ENCODE results near the gene STRBP. TPM values are rescaled to one million over a fixed set of nuclear protein-coding genes. Genes with fewer than 3 reads are reported as not detected.

The STRBP gene
- total and polyA plus RNA-seq, 9 of the 15 experiments (the other 6 are each of a cell fraction or from before 2014, with no cell fraction given) = 27.7 to 84.0 (median 70.2) TPM

GRCh38 chr9:123267481-123268198, 746 bp downstream of the STRBP start:
- Histone ChIP-seq H3K36me3 (ENCODE audit: control insufficient read depth, insufficient read depth, low read length) (no peaks in the 10 kb centered on the region; the same call in 2 of the 3 replicates), H4K20me1 (replicated peaks; ENCODE audit: control insufficient read depth, insufficient read depth, low read length) (peaks cover 7% of the 10 kb centered on the region; the same call in 1 of the 2 replicates), H3K4me3 (peak overlapping the region; percentile 85), H3K9me3 (replicated peaks; ENCODE audit: control insufficient read depth, insufficient read depth, low read depth, low read length) (no peaks in the 10 kb centered on the region), H3K79me2 (ENCODE audit: control insufficient read depth, insufficient read depth, low read length) (peaks cover 57% of the 10 kb centered on the region), H3K9me1 (ENCODE audit: control insufficient read depth, insufficient read depth, low read length) (peaks cover 3% of the 10 kb centered on the region), H2AFZ (ENCODE audit: low read depth, low read length) (0 out of 2 replicates have a peak overlapping the region, but pooled peaks have one; percentile 16), H3K27ac (ENCODE audit: extremely low read depth, low read depth, low read length) (peak overlapping the region; percentile 79; the same call in 2 of the 3 replicates), H3K9ac (ENCODE audit: insufficient read depth in 1 of 2, low read depth in 2 of 2, low read length in 2 of 2) (peak overlapping the region; percentile 65 to 93; a peak in 3 of 4 replicates), H3K4me2 (ENCODE audit: insufficient read depth, low read length) (peak overlapping the region; percentile 75), H3K4me1 (replicated peaks in 1 of 2; ENCODE audit: control insufficient read depth in 2 of 2, insufficient read depth in 2 of 2, low read length in 2 of 2) (peaks cover 24% of the 10 kb centered on the region in 2 experiments; a peak in 4 of 5 replicates), H3K27me3 (ENCODE audit: control insufficient read depth in 2 of 2, insufficient read depth in 2 of 2, low read length in 2 of 2) (no peaks in the 10 kb centered on the region)
- peak in 3 of 4 experiments; percentile 28 to 37 (median 35) for DNase-seq (ENCODE audit: extremely low read depth in 1 of 4, low spot score in 3 of 4)
- intact Hi-C loops (cut with micrococcal nuclease) = loop anchor here (1.0 to 2.0 kb wide), 2 partner anchors 37 to 75 kb away; no protein-coding TSS in a partner anchor
- ATAC-seq = peak; percentile 3
- no TSS peak for BruUV-seq (replicated peaks)
- in situ Hi-C loops (cut with MboI) = no loop called here
- 3% methylated on average over 11 of the region's 34 CpGs for WGBS (ENCODE audit: insufficient coverage, low coverage, missing lambda C conversion rate)
- ChIA-PET POLR2A (interaction anchor here (0.6 kb wide), 1 partner anchor 71 kb away, joined by 5 read pairs; no protein-coding TSS in a partner anchor), CTCF (ENCODE audit: low intra/inter-chr PET ratio) (no interaction called here)
- FAIRE-seq = no peak
- TF ChIP-seq ZBTB40 (IDR thresholded peaks at IDR 0.05) (0 out of 2 replicates have a peak, but pooled peaks have one; percentile 42), ZBTB40 (CRISPR knock-in tag; IDR thresholded peaks at IDR 0.05) (no peak), STAG1 (CRISPR knock-in tag; IDR thresholded peaks at IDR 0.05; ENCODE audit: borderline replicate concordance) (no peak), KDM5B (IDR thresholded peaks at IDR 0.05; ENCODE audit: insufficient replicate concordance, low read depth, low read length) (peak; percentile 12), ASH1L (IDR thresholded peaks at IDR 0.05; ENCODE audit: borderline replicate concordance, low read depth, partially characterized antibody) (no peak), ZBTB34 (CRISPR knock-in tag; IDR thresholded peaks at IDR 0.05) (no peak)

Measured in K562 (cell line).